ENCODE results near the gene SZT2.

The SZT2 gene

DNA sequence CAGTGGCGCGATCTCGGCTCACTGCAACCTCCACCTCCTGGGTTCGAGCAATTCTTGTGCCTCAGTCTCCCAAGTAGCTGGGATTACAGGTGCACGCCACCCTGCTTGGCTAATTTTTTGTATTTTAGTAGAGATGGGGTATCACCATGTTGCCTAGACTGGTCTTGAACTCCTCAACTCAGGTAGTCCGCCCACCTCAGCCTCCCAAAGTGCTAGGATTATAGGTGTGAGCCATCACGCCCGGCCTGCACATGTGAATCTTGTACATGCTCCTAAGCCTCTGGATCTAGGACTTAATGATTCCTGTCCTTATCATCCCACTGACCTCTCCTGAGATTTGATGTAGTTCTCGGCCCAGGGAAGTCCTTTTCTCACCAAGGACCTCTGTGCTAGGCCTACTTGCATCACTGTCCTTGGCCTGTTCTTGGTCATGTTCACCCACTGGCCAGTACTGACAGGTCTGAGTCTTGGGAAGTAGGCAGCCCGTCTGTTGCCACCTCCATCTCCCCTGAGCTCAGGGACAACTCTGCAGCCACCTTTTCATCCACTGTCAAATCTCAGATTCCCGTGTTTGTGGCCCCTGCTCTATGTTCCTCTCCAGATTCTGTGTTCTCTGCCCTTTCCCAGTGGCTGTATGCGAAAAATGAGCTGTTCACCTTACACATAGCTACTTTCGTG is 54.6 kb downstream of the SZT2 start:
- Histone ChIP-seq H3K9me3 (ENCODE audit: control extremely low read depth in 1 of 5, control insufficient read depth in 4 of 5, insufficient read depth in 2 of 5, low read depth in 1 of 5, low read length in 4 of 5) (no peaks in the 10 kb centered on the region), H3K4me3 (ENCODE audit: control insufficient read depth in 1 of 7, extremely low read depth in 1 of 7, insufficient read depth in 4 of 7, low read depth in 2 of 7, low read length in 6 of 7) (no peak overlapping the region), H3K36me3 (ENCODE audit: control insufficient read depth in 4 of 4, insufficient read depth in 4 of 4, low read length in 3 of 4) (peaks cover 25 to 98% (median 79%) of the 10 kb centered on the region in 4 experiments), H3K4me1 (ENCODE audit: control extremely low read depth in 1 of 4, control insufficient read depth in 4 of 4, insufficient read depth in 4 of 4, low read length in 3 of 4) (no peaks in the 10 kb centered on the region), H3K27me3 (replicated peaks in 2 of 5; ENCODE audit: control insufficient read depth in 4 of 5, insufficient read depth in 5 of 5, low read length in 4 of 5) (no peaks in the 10 kb centered on the region), H3K27ac (ENCODE audit: insufficient read depth in 1 of 2, low read depth in 1 of 2, low read length in 2 of 2, poor library complexity in 1 of 2, severe bottlenecking in 2 of 2) (no peak overlapping the region)
- ChIA-PET POLR2A (no interaction called here), CTCF (no interaction called here)
- 92% methylated on average over 11 of the region's 13 CpGs for WGBS (ENCODE audit: insufficient coverage)
- DNase-seq: no peak

DNA sequence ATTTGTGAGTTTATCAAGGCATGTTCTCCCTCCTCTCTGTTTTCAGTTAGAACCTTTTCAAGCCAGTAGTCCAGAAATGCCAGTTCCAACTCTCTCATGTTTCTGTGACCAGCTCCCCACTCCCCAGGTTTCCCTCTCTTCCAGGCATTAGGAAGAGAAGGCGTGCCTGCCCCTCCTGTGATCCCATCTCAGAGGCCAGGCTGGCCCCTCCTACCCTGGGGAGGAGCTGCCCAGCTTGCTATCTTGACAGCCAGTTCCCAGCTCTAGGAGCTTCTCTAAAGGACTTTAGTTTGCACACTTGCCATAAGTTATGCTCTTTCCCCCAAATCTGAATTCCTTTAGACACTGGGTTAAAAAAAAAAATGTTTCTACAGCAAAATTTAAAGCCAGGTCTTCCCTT is 55.1 kb downstream of the SZT2 start:
- no peak for DNase-seq
- Histone ChIP-seq H3K27ac (ENCODE audit: insufficient read depth in 1 of 2, low read depth in 1 of 2, low read length in 2 of 2, poor library complexity in 1 of 2, severe bottlenecking in 2 of 2) (no peak overlapping the region), H3K9me3 (ENCODE audit: control extremely low read depth in 1 of 5, control insufficient read depth in 4 of 5, insufficient read depth in 2 of 5, low read depth in 1 of 5, low read length in 4 of 5) (no peaks in the 10 kb centered on the region), H3K36me3 (ENCODE audit: control insufficient read depth in 4 of 4, insufficient read depth in 4 of 4, low read length in 3 of 4) (peaks cover 27 to 99% (median 77%) of the 10 kb centered on the region in 4 experiments), H3K4me1 (ENCODE audit: control extremely low read depth in 1 of 4, control insufficient read depth in 4 of 4, insufficient read depth in 4 of 4, low read length in 3 of 4) (no peaks in the 10 kb centered on the region), H3K4me3 (ENCODE audit: control insufficient read depth in 1 of 7, extremely low read depth in 1 of 7, insufficient read depth in 4 of 7, low read depth in 2 of 7, low read length in 6 of 7) (no peak overlapping the region), H3K27me3 (replicated peaks in 2 of 5; ENCODE audit: control insufficient read depth in 4 of 5, insufficient read depth in 5 of 5, low read length in 4 of 5) (no peaks in the 10 kb centered on the region)
- ChIA-PET CTCF (no interaction called here), POLR2A (no interaction called here)
- no CpG with 5 or more reads among the region's 1 CpG for WGBS (ENCODE audit: insufficient coverage)

DNA sequence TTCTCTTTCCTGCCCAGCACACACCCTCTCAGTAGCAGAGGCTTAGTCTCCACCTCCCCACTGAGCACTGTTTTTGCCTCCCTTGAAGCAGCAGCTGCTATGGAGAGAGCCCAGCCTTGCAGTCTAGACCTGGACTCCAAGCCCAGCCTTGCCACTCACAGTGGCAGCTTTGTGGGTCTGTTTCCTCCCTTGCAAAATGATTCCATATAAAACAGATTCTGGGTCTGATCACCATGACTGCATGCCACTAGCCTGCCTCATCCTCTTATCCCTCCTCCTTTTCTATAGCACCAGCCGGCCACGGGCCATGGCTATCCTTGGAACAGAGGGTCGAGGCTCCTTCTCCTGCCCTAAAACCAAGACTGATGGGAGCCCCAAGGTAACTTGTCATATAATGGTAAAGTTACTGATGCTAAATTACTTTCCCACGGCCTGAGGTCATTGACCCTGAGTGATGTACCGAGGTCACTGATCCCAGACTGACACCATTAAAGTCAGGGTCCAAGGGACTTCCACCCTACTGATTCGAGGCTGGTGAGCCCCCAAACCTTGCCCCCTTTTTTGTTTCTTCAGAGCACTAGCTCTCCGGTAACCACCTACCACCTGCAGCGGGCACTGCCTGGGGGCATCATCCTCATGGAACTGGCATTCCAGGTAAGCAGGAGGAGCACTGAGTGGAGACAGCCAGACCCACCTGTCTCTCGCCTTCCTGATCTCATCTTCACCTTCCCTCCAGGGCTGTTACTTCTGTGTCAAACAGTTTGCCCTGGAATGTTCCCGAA is 56.1 kb downstream of the SZT2 start:
- ChIA-PET CTCF (no interaction called here), POLR2A (no interaction called here)
- Histone ChIP-seq H3K27me3 (replicated peaks in 2 of 5; ENCODE audit: control insufficient read depth in 4 of 5, insufficient read depth in 5 of 5, low read length in 4 of 5) (no peaks in the 10 kb centered on the region), H3K27ac (ENCODE audit: insufficient read depth in 1 of 2, low read depth in 1 of 2, low read length in 2 of 2, poor library complexity in 1 of 2, severe bottlenecking in 2 of 2) (no peak overlapping the region), H3K36me3 (ENCODE audit: control insufficient read depth in 4 of 4, insufficient read depth in 4 of 4, low read length in 3 of 4) (peaks cover 25 to 99% (median 78%) of the 10 kb centered on the region in 4 experiments), H3K4me1 (ENCODE audit: control extremely low read depth in 1 of 4, control insufficient read depth in 4 of 4, insufficient read depth in 4 of 4, low read length in 3 of 4) (no peaks in the 10 kb centered on the region), H3K9me3 (ENCODE audit: control extremely low read depth in 1 of 5, control insufficient read depth in 4 of 5, insufficient read depth in 2 of 5, low read depth in 1 of 5, low read length in 4 of 5) (no peaks in the 10 kb centered on the region), H3K4me3 (ENCODE audit: control insufficient read depth in 1 of 7, extremely low read depth in 1 of 7, insufficient read depth in 4 of 7, low read depth in 2 of 7, low read length in 6 of 7) (no peak overlapping the region)
- WGBS (ENCODE audit: insufficient coverage): 100% methylated on average over 8 of the region's 10 CpGs
- no peak for DNase-seq

DNA sequence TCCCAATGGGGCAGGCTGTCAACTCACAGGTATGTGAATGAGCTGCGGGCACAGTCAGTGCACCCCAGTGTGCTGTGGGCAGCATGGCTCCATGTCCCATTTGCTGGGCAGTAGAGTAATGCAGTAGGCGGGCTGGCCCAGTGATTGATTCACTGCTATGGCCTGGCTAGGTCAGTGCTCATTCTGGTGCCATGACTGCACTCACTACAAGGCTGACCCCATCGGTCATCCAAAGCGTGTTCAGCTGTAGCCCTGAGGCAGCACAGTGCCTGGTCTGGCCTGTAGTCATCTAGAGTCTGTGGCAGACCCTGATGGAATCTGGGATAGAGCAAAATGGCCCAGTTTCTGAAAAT is 56.7 kb downstream of the SZT2 start:
- CTCF ChIA-PET: no interaction called here

DNA sequence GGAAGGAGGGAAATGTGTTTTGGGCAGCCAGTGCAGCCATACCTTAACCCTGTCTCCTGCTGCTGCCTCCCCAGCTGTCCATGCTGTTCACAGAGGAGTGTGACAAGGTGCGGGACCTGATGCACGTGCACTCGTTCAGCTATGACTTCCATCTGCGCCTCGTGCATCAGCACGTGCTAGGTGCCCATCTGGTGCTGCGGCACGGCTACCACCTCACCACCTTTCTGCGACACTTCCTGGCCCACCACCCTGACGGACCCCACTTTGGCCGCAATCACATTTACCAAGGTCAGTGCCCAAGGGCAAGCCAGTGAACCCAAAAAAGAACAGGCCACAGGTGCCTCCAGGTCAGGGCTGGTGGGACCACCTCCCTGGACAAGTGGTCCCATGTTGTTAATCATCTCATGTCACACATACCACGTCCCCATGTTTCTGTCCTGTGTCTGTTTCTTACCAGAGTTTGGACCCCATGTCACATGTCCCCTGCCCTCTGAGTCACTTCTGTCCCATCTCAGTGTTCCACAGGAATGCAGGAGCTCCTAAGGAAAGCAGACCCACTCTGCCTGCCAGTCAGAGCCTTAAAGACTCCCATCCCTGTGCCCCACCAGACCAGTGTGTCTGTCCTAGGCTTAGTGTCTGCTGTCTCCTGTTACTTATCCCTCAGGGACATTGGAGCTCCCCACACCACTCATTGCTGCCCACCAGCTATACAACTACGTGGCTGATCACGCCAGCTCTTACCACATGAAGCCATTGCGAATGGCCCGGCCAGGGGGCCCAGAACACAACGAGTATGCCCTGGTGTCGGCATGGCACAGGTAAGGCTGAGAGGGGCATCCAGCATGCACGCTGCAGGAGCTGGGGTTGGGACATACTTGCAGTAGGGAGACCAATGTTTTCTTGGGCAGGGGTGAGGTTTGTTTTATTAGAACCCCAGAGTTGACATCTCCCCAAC is 57.5 kb downstream of the SZT2 start:
- H3K4me3 ChIP-seq (ENCODE audit: control insufficient read depth in 1 of 7, extremely low read depth in 1 of 7, insufficient read depth in 4 of 7, low read depth in 2 of 7, low read length in 6 of 7): peak overlapping the region in 1 of 7 experiments; percentile 4
- 96% methylated on average over 19 of the region's 19 CpGs for WGBS (ENCODE audit: insufficient coverage)
- DNase-seq: no peak
- H3K36me3 ChIP-seq (ENCODE audit: control insufficient read depth in 4 of 4, insufficient read depth in 4 of 4, low read length in 3 of 4): peaks cover 21 to 100% (median 80%) of the 10 kb centered on the region in 4 experiments
- ChIA-PET CTCF (interaction anchor here (0.9 kb wide), 1 partner anchor 33 kb away, joined by 3 read pairs; no protein-coding TSS in a partner anchor), POLR2A (no interaction called here)
- H3K9me3 ChIP-seq (ENCODE audit: control extremely low read depth in 1 of 5, control insufficient read depth in 4 of 5, insufficient read depth in 2 of 5, low read depth in 1 of 5, low read length in 4 of 5): no peaks in the 10 kb centered on the region
- no peaks in the 10 kb centered on the region for H3K27me3 ChIP-seq (replicated peaks in 2 of 5; ENCODE audit: control insufficient read depth in 4 of 5, insufficient read depth in 5 of 5, low read length in 4 of 5)
- H3K27ac ChIP-seq (ENCODE audit: insufficient read depth in 1 of 2, low read depth in 1 of 2, low read length in 2 of 2, poor library complexity in 1 of 2, severe bottlenecking in 2 of 2): no peak overlapping the region
- H3K4me1 ChIP-seq (ENCODE audit: control extremely low read depth in 1 of 4, control insufficient read depth in 4 of 4, insufficient read depth in 4 of 4, low read length in 3 of 4): no peaks in the 10 kb centered on the region

More for the DNA sequence above, 56.7 kb downstream of the SZT2 start:
- DNase-seq: no peak
- Histone ChIP-seq H3K27me3 (replicated peaks in 2 of 5; ENCODE audit: control insufficient read depth in 4 of 5, insufficient read depth in 5 of 5, low read length in 4 of 5) (no peaks in the 10 kb centered on the region), H3K9me3 (ENCODE audit: control extremely low read depth in 1 of 5, control insufficient read depth in 4 of 5, insufficient read depth in 2 of 5, low read depth in 1 of 5, low read length in 4 of 5) (no peaks in the 10 kb centered on the region), H3K36me3 (ENCODE audit: control insufficient read depth in 4 of 4, insufficient read depth in 4 of 4, low read length in 3 of 4) (peaks cover 25 to 99% (median 78%) of the 10 kb centered on the region in 4 experiments), H3K4me3 (ENCODE audit: control insufficient read depth in 1 of 7, extremely low read depth in 1 of 7, insufficient read depth in 4 of 7, low read depth in 2 of 7, low read length in 6 of 7) (no peak overlapping the region), H3K27ac (ENCODE audit: insufficient read depth in 1 of 2, low read depth in 1 of 2, low read length in 2 of 2, poor library complexity in 1 of 2, severe bottlenecking in 2 of 2) (no peak overlapping the region), H3K4me1 (ENCODE audit: control extremely low read depth in 1 of 4, control insufficient read depth in 4 of 4, insufficient read depth in 4 of 4, low read length in 3 of 4) (no peaks in the 10 kb centered on the region)
- 100% methylated on average over 3 of the region's 4 CpGs for WGBS (ENCODE audit: insufficient coverage)
- POLR2A ChIA-PET: no interaction called here

DNA sequence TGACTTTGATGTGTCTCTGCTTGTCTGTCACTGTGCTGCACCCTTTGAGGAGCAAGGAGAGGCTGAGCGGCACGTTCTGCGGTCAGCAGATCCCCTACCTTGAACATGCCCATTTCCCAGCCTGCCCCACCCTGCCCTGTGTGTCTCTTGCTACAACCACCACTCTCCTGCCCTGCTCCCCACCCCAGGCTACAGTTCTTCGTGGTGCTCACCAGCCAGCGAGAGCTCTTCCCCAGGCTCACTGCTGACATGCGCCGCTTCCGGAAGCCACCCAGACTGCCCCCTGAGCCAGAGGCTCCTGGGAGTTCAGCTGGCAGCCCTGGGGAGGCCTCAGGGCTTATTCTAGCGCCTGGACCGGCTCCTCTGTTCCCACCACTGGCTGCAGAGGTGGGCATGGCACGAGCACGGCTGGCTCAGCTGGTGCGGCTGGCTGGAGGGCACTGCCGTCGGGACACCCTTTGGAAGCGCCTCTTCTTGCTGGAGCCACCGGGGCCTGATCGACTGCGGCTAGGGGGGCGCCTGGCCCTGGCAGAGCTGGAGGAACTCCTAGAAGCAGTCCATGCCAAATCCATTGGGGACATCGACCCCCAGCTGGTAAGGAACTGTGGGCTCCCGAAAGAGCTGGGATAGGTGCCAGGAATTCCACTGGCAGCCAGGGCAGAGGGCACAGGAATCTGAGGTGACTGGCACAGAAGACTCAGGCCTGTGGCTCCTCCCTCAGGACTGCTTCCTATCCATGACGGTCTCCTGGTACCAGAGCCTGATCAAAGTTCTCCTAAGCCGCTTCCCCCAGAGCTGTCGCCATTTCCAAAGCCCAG is 58.4 kb downstream of the SZT2 start:
- POLR2A ChIA-PET: no interaction called here
- Histone ChIP-seq H3K4me3 (ENCODE audit: control insufficient read depth in 1 of 7, extremely low read depth in 1 of 7, insufficient read depth in 4 of 7, low read depth in 2 of 7, low read length in 6 of 7) (no peak overlapping the region), H3K4me1 (ENCODE audit: control extremely low read depth in 1 of 4, control insufficient read depth in 4 of 4, insufficient read depth in 4 of 4, low read length in 3 of 4) (peaks cover 0 to 5% (median 2%) of the 10 kb centered on the region in 4 experiments), H3K9me3 (ENCODE audit: control extremely low read depth in 1 of 5, control insufficient read depth in 4 of 5, insufficient read depth in 2 of 5, low read depth in 1 of 5, low read length in 4 of 5) (no peaks in the 10 kb centered on the region), H3K27me3 (replicated peaks in 2 of 5; ENCODE audit: control insufficient read depth in 4 of 5, insufficient read depth in 5 of 5, low read length in 4 of 5) (no peaks in the 10 kb centered on the region), H3K27ac (ENCODE audit: insufficient read depth in 1 of 2, low read depth in 1 of 2, low read length in 2 of 2, poor library complexity in 1 of 2, severe bottlenecking in 2 of 2) (no peak overlapping the region), H3K36me3 (ENCODE audit: control insufficient read depth in 4 of 4, insufficient read depth in 4 of 4, low read length in 3 of 4) (peaks cover 21 to 97% (median 72%) of the 10 kb centered on the region in 4 experiments)
- DNase-seq: no peak
- CTCF ChIA-PET: interaction anchor here (0.9 kb wide), 1 partner anchor 34 kb away, joined by 3 read pairs; no protein-coding TSS in a partner anchor
- 97% methylated on average over 25 of the region's 25 CpGs for WGBS (ENCODE audit: insufficient coverage)

Data from common myeloid progenitor, CD34-positive (primary cell).